ENCODE results near the gene COX5A.

Gene COX5A

DNA sequence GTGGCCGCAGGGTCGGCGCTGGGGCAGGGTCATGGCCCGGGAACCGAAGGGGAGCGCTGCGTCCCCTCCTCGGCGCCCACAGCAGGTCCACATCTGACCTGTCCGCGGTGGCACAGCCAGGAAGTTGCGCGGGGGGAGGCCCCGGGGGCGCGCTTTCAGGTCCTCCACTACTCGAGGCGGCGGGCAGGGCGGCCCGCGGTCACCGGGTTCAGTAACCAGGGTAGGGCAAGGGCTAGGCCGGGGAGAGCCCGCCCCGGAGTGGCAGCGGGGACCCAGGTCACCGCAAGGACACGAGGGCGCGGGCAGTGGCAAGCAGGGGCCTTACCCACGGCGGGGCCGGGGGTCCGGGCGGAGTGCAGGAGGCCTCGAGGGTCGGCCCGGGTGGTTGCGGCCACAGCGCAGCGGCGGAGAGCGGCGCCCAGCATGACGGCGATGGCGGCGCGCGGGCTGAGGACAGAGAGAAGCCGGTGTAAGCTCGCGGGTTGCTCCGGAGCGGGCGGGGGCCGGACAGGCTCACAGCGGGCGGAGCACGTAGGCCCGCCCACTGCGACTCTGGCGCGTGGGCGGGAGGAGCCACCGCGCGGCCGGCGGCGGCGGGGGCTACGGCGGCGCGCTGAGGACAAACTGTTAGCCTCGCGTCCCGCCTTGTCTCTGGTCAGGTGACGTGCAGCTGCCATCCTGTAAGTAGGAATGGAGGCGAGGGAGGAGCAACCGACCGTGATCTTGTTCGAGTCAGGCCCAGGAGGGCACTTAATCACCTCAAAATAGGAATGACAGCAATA lies at the start of gene COX5A:
TSS of gene COX5A (minus strand) at position 484 of the 782 bp plus-strand sequence. CDS start at position 425, 59 bp downstream.
- Histone ChIP-seq H3K27me3 (ENCODE audit: control insufficient read depth, insufficient read depth, low read length) (no peaks in the 10 kb centered on the region), H3K4me3 (ENCODE audit: low read length) (peak within 1 kb of the TSS; percentile 87), H3K27ac (ENCODE audit: low read depth, low read length) (peak within 1 kb of the TSS; percentile 93), H3K36me3 (ENCODE audit: control insufficient read depth, insufficient read depth, low read length) (no peaks in the 10 kb centered on the region), H3K9ac (ENCODE audit: low read length) (peak within 1 kb of the TSS; percentile 70), H3K4me1 (ENCODE audit: control insufficient read depth, insufficient read depth, low read length) (peaks cover 3% of the 10 kb centered on the region)

DNA sequence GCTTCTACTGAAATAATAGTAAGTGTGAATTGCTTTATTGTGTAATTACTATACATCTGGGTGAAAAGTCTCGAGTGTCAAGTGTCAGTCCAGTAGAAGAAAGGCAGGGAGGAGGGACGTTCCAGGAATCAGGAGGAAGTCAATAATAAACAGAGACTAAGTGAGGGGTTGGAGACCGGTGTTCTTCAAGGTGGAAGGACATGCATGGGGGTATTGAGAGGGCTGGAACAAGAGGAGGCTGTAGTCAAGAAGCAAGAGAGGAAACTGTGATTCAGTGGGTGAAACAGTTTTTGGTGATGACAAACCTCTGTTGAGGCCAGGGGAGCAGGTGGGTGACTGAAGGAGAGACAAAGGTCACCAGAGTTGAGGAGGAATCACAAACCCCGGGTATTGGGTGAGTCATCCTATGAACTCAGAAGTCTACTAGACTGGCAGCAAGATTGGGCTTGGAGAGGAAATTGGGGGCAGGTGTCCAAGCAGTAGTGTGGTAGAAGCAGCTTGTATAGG lies 45.9 kb upstream of the COX5A start:
- Histone ChIP-seq H3K36me3 (ENCODE audit: control insufficient read depth, insufficient read depth, low read length) (no peaks in the 10 kb centered on the region), H3K4me1 (ENCODE audit: control insufficient read depth, insufficient read depth, low read length) (no peaks in the 10 kb centered on the region), H3K9ac (ENCODE audit: low read length) (no peak overlapping the region), H3K4me3 (ENCODE audit: low read length) (no peak overlapping the region), H3K27ac (ENCODE audit: low read depth, low read length) (no peak overlapping the region), H3K27me3 (ENCODE audit: control insufficient read depth, insufficient read depth, low read length) (no peaks in the 10 kb centered on the region)

GRCh38 chr15:74982183-74982582 lies 44.3 kb upstream of the COX5A start:
- Histone ChIP-seq H3K36me3 (ENCODE audit: control insufficient read depth, insufficient read depth, low read length) (no peaks in the 10 kb centered on the region), H3K9ac (ENCODE audit: low read length) (no peak overlapping the region), H3K27ac (ENCODE audit: low read depth, low read length) (no peak overlapping the region), H3K4me3 (ENCODE audit: low read length) (no peak overlapping the region), H3K27me3 (ENCODE audit: control insufficient read depth, insufficient read depth, low read length) (no peaks in the 10 kb centered on the region), H3K4me1 (ENCODE audit: control insufficient read depth, insufficient read depth, low read length) (no peaks in the 10 kb centered on the region)

DNA sequence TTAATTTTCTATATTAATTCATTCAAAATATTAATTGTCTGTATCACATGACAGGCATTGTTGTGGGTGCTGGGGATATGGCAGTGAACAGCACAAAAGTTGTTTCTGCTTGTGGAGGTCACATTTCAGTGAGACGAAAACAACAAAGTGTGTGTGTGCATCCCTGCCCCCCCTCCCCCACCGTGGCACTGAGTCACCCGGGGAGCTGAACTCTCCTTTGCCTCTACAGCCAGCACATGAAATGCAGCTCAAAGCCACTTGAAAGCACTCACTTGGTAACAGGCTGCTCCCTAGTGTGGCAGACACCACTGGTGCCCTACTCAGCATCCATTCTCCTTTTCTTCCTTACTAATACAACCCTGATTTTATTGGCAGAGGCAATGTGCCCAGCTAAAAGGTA lies 40.6 kb upstream of the COX5A start:
- no peak overlapping the region for H3K4me3 ChIP-seq (ENCODE audit: low read length)
- H3K27me3 ChIP-seq (ENCODE audit: control insufficient read depth, insufficient read depth, low read length): no peaks in the 10 kb centered on the region
- H3K27ac ChIP-seq (ENCODE audit: low read depth, low read length): no peak overlapping the region
- H3K4me1 ChIP-seq (ENCODE audit: control insufficient read depth, insufficient read depth, low read length): no peaks in the 10 kb centered on the region
- H3K9ac ChIP-seq (ENCODE audit: low read length): no peak overlapping the region
- H3K36me3 ChIP-seq (ENCODE audit: control insufficient read depth, insufficient read depth, low read length): no peaks in the 10 kb centered on the region

- no peaks in the 10 kb centered on the region for H3K27me3 ChIP-seq (ENCODE audit: control insufficient read depth, insufficient read depth, low read length)
- no peak overlapping the region for H3K27ac ChIP-seq (ENCODE audit: low read depth, low read length)
- H3K4me1 ChIP-seq (ENCODE audit: control insufficient read depth, insufficient read depth, low read length): no peaks in the 10 kb centered on the region
- no peak overlapping the region for H3K4me3 ChIP-seq (ENCODE audit: low read length)
- H3K9ac ChIP-seq (ENCODE audit: low read length): no peak overlapping the region
- no peaks in the 10 kb centered on the region for H3K36me3 ChIP-seq (ENCODE audit: control insufficient read depth, insufficient read depth, low read length)
These were observed 40.2 kb upstream of the COX5A start for GRCh38 chr15:74978077-74978476.

DNA sequence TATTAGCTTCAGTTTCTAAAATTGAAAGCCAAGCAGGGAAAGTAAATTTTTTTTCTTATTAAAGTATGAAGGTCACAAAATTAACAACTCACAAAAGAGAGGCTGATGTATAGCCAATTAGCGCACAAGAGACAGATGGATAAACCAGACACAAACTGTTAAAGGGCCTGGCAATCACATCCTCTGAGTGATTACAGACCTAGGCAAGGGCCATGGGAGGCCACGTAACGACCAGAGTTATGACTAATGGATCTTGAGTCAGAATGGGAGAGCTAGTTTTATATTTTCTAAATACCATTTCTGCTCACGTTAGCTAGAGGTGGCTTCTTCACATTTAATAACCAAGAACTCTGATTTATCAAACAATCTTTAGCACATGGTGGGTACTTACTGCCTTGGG lies 39.7 kb upstream of the COX5A start:
- no peak overlapping the region for H3K4me3 ChIP-seq (ENCODE audit: low read length)
- no peak overlapping the region for H3K9ac ChIP-seq (ENCODE audit: low read length)
- H3K27ac ChIP-seq (ENCODE audit: low read depth, low read length): no peak overlapping the region
- H3K36me3 ChIP-seq (ENCODE audit: control insufficient read depth, insufficient read depth, low read length): no peaks in the 10 kb centered on the region
- H3K27me3 ChIP-seq (ENCODE audit: control insufficient read depth, insufficient read depth, low read length): no peaks in the 10 kb centered on the region
- no peaks in the 10 kb centered on the region for H3K4me1 ChIP-seq (ENCODE audit: control insufficient read depth, insufficient read depth, low read length)

GRCh38 chr15:74976159-74976558 lies 38.3 kb upstream of the COX5A start:
- no peak overlapping the region for H3K4me3 ChIP-seq (ENCODE audit: low read length)
- H3K4me1 ChIP-seq (ENCODE audit: control insufficient read depth, insufficient read depth, low read length): no peaks in the 10 kb centered on the region
- no peak overlapping the region for H3K9ac ChIP-seq (ENCODE audit: low read length)
- no peaks in the 10 kb centered on the region for H3K27me3 ChIP-seq (ENCODE audit: control insufficient read depth, insufficient read depth, low read length)
- H3K27ac ChIP-seq (ENCODE audit: low read depth, low read length): no peak overlapping the region
- H3K36me3 ChIP-seq (ENCODE audit: control insufficient read depth, insufficient read depth, low read length): no peaks in the 10 kb centered on the region

DNA sequence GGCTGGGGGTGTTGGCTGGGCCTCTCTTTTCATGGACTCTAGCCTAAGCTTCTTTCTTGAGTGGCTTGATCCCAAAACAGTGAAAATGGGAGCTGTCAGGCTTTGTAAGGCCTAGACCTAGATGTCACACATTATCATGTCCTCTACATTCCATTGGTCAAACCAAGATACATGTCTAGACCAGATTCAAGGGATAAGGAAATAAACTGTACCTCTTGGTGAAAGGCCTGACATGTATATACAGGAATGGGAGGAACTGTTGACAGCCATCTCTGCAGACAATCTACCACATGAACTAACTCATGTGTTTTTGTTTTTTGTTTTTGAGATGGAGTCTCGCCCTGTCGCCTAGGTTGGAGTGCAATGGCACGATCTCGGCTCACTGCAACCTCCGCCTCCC lies 29.8 kb upstream of the COX5A start:
- no peak overlapping the region for H3K27ac ChIP-seq (ENCODE audit: low read depth, low read length)
- no peak overlapping the region for H3K4me3 ChIP-seq (ENCODE audit: low read length)
- H3K4me1 ChIP-seq (ENCODE audit: control insufficient read depth, insufficient read depth, low read length): no peaks in the 10 kb centered on the region
- H3K27me3 ChIP-seq (ENCODE audit: control insufficient read depth, insufficient read depth, low read length): no peaks in the 10 kb centered on the region
- H3K9ac ChIP-seq (ENCODE audit: low read length): no peak overlapping the region
- no peaks in the 10 kb centered on the region for H3K36me3 ChIP-seq (ENCODE audit: control insufficient read depth, insufficient read depth, low read length)

DNA sequence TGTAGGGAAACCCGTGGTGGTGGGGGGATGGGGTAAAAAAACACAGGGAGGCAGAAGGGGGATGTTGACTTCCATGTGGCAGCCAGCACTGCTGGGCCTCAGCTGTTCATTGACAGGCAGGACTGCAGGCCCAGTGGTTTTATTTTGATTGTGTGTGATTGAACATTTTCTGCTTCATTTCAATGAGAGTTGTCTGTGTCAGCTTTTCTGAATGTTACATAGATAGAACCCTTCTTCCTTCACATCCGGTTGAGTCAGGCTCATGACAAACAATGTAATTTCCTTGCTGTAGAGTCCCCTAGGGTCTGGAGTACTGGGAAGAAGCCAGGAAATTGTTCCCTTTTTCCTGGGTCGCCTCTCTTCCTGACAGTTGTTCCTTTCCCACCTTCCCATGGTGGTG lies 26.9 kb upstream of the COX5A start:
- no peaks in the 10 kb centered on the region for H3K36me3 ChIP-seq (ENCODE audit: control insufficient read depth, insufficient read depth, low read length)
- H3K4me1 ChIP-seq (ENCODE audit: control insufficient read depth, insufficient read depth, low read length): no peaks in the 10 kb centered on the region
- no peaks in the 10 kb centered on the region for H3K27me3 ChIP-seq (ENCODE audit: control insufficient read depth, insufficient read depth, low read length)
- H3K4me3 ChIP-seq (ENCODE audit: low read length): no peak overlapping the region
- H3K9ac ChIP-seq (ENCODE audit: low read length): no peak overlapping the region
- H3K27ac ChIP-seq (ENCODE audit: low read depth, low read length): no peak overlapping the region

DNA sequence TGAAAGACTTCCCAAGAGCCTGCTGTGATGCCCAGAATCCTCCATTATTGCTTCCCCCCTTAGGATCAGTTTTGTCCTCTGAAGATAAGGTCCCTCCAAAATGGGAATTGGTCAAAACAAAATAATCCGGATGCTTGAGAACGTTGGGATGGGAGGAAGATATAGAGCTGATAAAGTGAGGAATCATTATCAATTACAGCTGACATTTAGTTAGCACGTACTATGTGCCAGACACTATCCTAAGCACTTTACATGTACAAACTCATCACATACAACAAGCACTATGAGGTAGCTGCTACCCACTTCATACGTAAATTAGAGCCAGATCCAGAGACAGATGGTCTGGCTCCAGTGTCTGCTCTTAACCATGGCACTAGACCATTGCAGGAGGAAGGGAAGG lies 25.3 kb upstream of the COX5A start:
- Histone ChIP-seq H3K9ac (ENCODE audit: low read length) (no peak overlapping the region), H3K27me3 (ENCODE audit: control insufficient read depth, insufficient read depth, low read length) (peaks cover 9% of the 10 kb centered on the region)

GRCh38 chr15:74962671-74963070 lies 24.8 kb upstream of the COX5A start:
- Histone ChIP-seq H3K27me3 (ENCODE audit: control insufficient read depth, insufficient read depth, low read length) (peaks cover 11% of the 10 kb centered on the region), H3K36me3 (ENCODE audit: control insufficient read depth, insufficient read depth, low read length) (no peaks in the 10 kb centered on the region), H3K4me3 (ENCODE audit: low read length) (no peak overlapping the region), H3K9ac (ENCODE audit: low read length) (no peak overlapping the region), H3K4me1 (ENCODE audit: control insufficient read depth, insufficient read depth, low read length) (peaks cover 3% of the 10 kb centered on the region), H3K27ac (ENCODE audit: low read depth, low read length) (no peak overlapping the region)

More for the DNA sequence above, 25.3 kb upstream of the COX5A start:
- Histone ChIP-seq H3K36me3 (ENCODE audit: control insufficient read depth, insufficient read depth, low read length) (no peaks in the 10 kb centered on the region), H3K27ac (ENCODE audit: low read depth, low read length) (no peak overlapping the region), H3K4me3 (ENCODE audit: low read length) (no peak overlapping the region), H3K4me1 (ENCODE audit: control insufficient read depth, insufficient read depth, low read length) (peaks cover 3% of the 10 kb centered on the region)

DNA sequence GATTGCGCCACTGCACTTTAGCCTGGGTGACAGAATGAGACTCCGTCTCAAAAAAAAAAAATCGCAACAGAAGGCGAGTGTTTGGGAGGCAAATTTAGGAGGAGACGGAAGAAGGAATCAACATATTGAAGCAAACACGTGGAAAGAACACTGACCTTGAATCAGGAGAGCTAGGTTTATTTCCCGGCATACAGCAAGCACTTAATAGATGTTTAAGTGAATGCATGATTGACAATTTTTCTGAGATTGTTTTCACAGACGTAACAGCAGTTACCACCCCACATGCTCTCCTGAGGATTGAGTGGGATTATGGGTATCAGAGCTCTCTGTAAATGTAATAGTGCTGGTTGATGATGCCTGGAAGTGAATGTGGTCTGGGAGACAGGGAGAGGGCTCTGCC lies 24.3 kb upstream of the COX5A start:
- peaks cover 11% of the 10 kb centered on the region for H3K27me3 ChIP-seq (ENCODE audit: control insufficient read depth, insufficient read depth, low read length)
- H3K9ac ChIP-seq (ENCODE audit: low read length): no peak overlapping the region
- H3K4me3 ChIP-seq (ENCODE audit: low read length): no peak overlapping the region
- H3K4me1 ChIP-seq (ENCODE audit: control insufficient read depth, insufficient read depth, low read length): peaks cover 3% of the 10 kb centered on the region
- H3K27ac ChIP-seq (ENCODE audit: low read depth, low read length): no peak overlapping the region
- no peaks in the 10 kb centered on the region for H3K36me3 ChIP-seq (ENCODE audit: control insufficient read depth, insufficient read depth, low read length)

- no peak overlapping the region for H3K9ac ChIP-seq (ENCODE audit: low read length)
- no peak overlapping the region for H3K4me3 ChIP-seq (ENCODE audit: low read length)
- peaks cover 11% of the 10 kb centered on the region for H3K27me3 ChIP-seq (ENCODE audit: control insufficient read depth, insufficient read depth, low read length)
- no peak overlapping the region for H3K27ac ChIP-seq (ENCODE audit: low read depth, low read length)
- peaks cover 3% of the 10 kb centered on the region for H3K4me1 ChIP-seq (ENCODE audit: control insufficient read depth, insufficient read depth, low read length)
- H3K36me3 ChIP-seq (ENCODE audit: control insufficient read depth, insufficient read depth, low read length): no peaks in the 10 kb centered on the region
These were observed 23.7 kb upstream of the COX5A start for GRCh38 chr15:74961616-74962015.

Measured in rectal smooth muscle tissue (tissue), 1 donor.